Smooth muscle cell (in vitro differentiated cells): ENCODE results near the gene TMEM232. TPM values are rescaled to one million over a fixed set of nuclear protein-coding genes. Genes with fewer than 3 reads are reported as not detected.

Source experiments
- DNase-seq: peaks from one replicate; lab custom pipeline; 2025; ENCODE audit not compliant: unreplicated experiment; lab: John Stamatoyannopoulos, UW
- H2AFZ ChIP-seq: fragments of 200-600 bp; sonication (generic); 2 replicates; pipeline ENCODE4 v1.6.0; 2016; ENCODE audit warnings: antibody characterized with exemption, low read depth, mild to moderate bottlenecking
- H3F3A ChIP-seq: fragments of 200-600 bp; sonication (generic); 2 replicates; pipeline ENCODE4 v1.6.0; 2017; ENCODE audit warnings: antibody characterized with exemption, low read depth
- H3K27ac ChIP-seq: fragments of 200-600 bp; sonication (generic); 2 replicates; pipeline ENCODE4 v1.5.1; 2016; ENCODE audit warnings: low read depth, mild to moderate bottlenecking
- H3K27me3 ChIP-seq: fragments of 200-600 bp; sonication (generic); 2 replicates; pipeline ENCODE4 v1.6.1; 2016; ENCODE audit warnings: low read depth, mild to moderate bottlenecking
- H3K36me3 ChIP-seq: fragments of 200-600 bp; sonication (generic); 2 replicates; pipeline ENCODE4 v1.5.1; 2016; ENCODE audit warnings: low read depth
- H3K4me1 ChIP-seq: fragments of 200-600 bp; sonication (generic); 2 replicates; pipeline ENCODE4 v1.5.1; 2016; ENCODE audit warnings: low read depth
- H3K4me2 ChIP-seq: fragments of 200-600 bp; sonication (generic); 2 replicates; pipeline ENCODE4 v1.6.0; 2016; ENCODE audit warnings: mild to moderate bottlenecking
- H3K4me3 ChIP-seq: fragments of 200-600 bp; sonication (generic); 2 replicates; pipeline ENCODE4 v1.5.1; 2016; ENCODE audit warnings: mild to moderate bottlenecking
- H3K79me2 ChIP-seq: fragments of 200-600 bp; sonication (generic); 2 replicates; pipeline ENCODE4 v1.6.0; 2016; ENCODE audit warnings: low read depth, mild to moderate bottlenecking
- H3K9ac ChIP-seq: fragments of 200-600 bp; sonication (generic); 2 replicates; pipeline ENCODE4 v1.6.0; 2016; ENCODE audit warnings: low read depth
- H3K9me3 ChIP-seq: fragments of 200-600 bp; sonication (generic); replicated peaks from 2 replicates; pipeline ENCODE4 v1.5.1; 2016; ENCODE audit warnings: low read depth
- H4K20me1 ChIP-seq: fragments of 200-600 bp; sonication (generic); 2 replicates; pipeline ENCODE4 v1.6.0; 2016; ENCODE audit warnings: low read depth
- CTCF ChIP-seq: fragments of 200-600 bp; sonication (generic); IDR thresholded peaks from 2 replicates; pipeline ENCODE4 v1.5.1; 2017; ENCODE audit warnings: borderline replicate concordance, mild to moderate bottlenecking, antibody characterized with exemption; ENCODE audit not compliant: insufficient read depth, poor library complexity, severe bottlenecking
- WGBS: methylation state at CpG from one replicate; pipeline ENCODE4 v1.1.7; 2016; ENCODE audit warnings: low lambda C conversion rate; 5-methylcytosine and 5-hydroxymethylcytosine counted together
- polyA plus RNA-seq: library from polyadenylated mRNA; unstranded; fragments of >200 nt; fragmentation: Nextera tagmentation; extraction: Ambion mirVana; gene quantifications from 2 replicates; pipeline ENCODE4 v1.2.1, GENCODE V29; 2016
- total RNA-seq: library from RNA; depleted of rRNA; stranded (reverse); fragments of >200 nt; gene quantifications from 2 replicates; pipeline ENCODE4 v1.2.3, GENCODE V29; 2014

TMEM232 gene
- total and polyA plus RNA-seq, 2 experiments from 2014 or later, result 0.49 to 1.0 TPM

GRCh38 chr5:110441035-110441434 is 285.4 kb downstream of the TMEM232 start:
- Histone ChIP-seq H3K27ac (no peak overlapping the region), H3K79me2 (no peaks in the 10 kb centered on the region), H3K4me2 (no peak overlapping the region), H3F3A (no peaks in the 10 kb centered on the region), H4K20me1 (no peaks in the 10 kb centered on the region), H2AFZ (no peak overlapping the region), H3K27me3 (no peaks in the 10 kb centered on the region), H3K9ac (no peak overlapping the region), H3K36me3 (no peaks in the 10 kb centered on the region), H3K4me3 (no peak overlapping the region), H3K4me1 (no peaks in the 10 kb centered on the region), H3K9me3 (no peaks in the 10 kb centered on the region)
- TF ChIP-seq CTCF, result peak; percentile 64
- DNase-seq, result no peak
- 31% methylated on average over 2 of the region's 2 CpGs for WGBS

- Histone ChIP-seq H3K79me2 (no peaks in the 10 kb centered on the region), H3K9ac (no peak overlapping the region), H2AFZ (no peak overlapping the region), H4K20me1 (no peaks in the 10 kb centered on the region), H3F3A (no peaks in the 10 kb centered on the region), H3K9me3 (no peaks in the 10 kb centered on the region), H3K4me2 (no peak overlapping the region), H3K4me3 (no peak overlapping the region), H3K27ac (no peak overlapping the region), H3K36me3 (no peaks in the 10 kb centered on the region), H3K4me1 (no peaks in the 10 kb centered on the region), H3K27me3 (no peaks in the 10 kb centered on the region)
- TF ChIP-seq CTCF, result no peak
- WGBS, result 95% methylated on average over 2 of the region's 2 CpGs
- DNase-seq, result no peak
Observed at GRCh38 chr5:110440058-110440457, 286.4 kb downstream of the TMEM232 start.

GRCh38 chr5:110439296-110439695 is 287.2 kb downstream of the TMEM232 start:
- Histone ChIP-seq H3K27ac (no peak overlapping the region), H3K36me3 (no peaks in the 10 kb centered on the region), H3K4me3 (no peak overlapping the region), H3K27me3 (no peaks in the 10 kb centered on the region), H3F3A (no peaks in the 10 kb centered on the region), H3K4me1 (no peaks in the 10 kb centered on the region), H3K9me3 (no peaks in the 10 kb centered on the region), H3K79me2 (no peaks in the 10 kb centered on the region), H3K9ac (no peak overlapping the region), H2AFZ (no peak overlapping the region), H4K20me1 (no peaks in the 10 kb centered on the region), H3K4me2 (no peak overlapping the region)
- WGBS, result 92% methylated on average over 3 of the region's 3 CpGs
- no peak for TF ChIP-seq CTCF
- DNase-seq, result no peak

GRCh38 chr5:110435207-110435606 is 291.3 kb downstream of the TMEM232 start:
- no peak for TF ChIP-seq CTCF
- Histone ChIP-seq H3K27me3 (no peaks in the 10 kb centered on the region), H3K4me2 (no peak overlapping the region), H3F3A (no peaks in the 10 kb centered on the region), H2AFZ (no peak overlapping the region), H3K27ac (no peak overlapping the region), H3K79me2 (no peaks in the 10 kb centered on the region), H3K9ac (no peak overlapping the region), H4K20me1 (no peaks in the 10 kb centered on the region), H3K4me1 (no peaks in the 10 kb centered on the region), H3K9me3 (no peaks in the 10 kb centered on the region), H3K36me3 (no peaks in the 10 kb centered on the region), H3K4me3 (no peak overlapping the region)
- WGBS, result 96% methylated on average over 2 of the region's 2 CpGs
- DNase-seq, result no peak
